PC-3 (cell line): ENCODE data around the gene ITGB4. TPM values are rescaled to one million over a fixed set of nuclear protein-coding genes. Genes with fewer than 3 reads are reported as not detected.

Source experiments
- ATAC-seq: fragments of 200-7000 bp; cut with Tn5 transposase; 2 replicates; pipeline ENCODE4 v1.9.1; 2020; ENCODE audit warnings: mild to moderate bottlenecking, moderate library complexity
- BruUV-seq: library from RNA; stranded (reverse); fragments of 400-500 nt; replicated peaks from 2 replicates; lab custom pipeline; 2021; lab: Mats Ljungman, UMichigan
- CTCF ChIA-PET: fragments of 300-600 bp; sonication (Branson Sonifier 250); formaldehyde crosslinking; loops from one replicate; lab custom pipeline; 2022; ENCODE audit warnings: antibody characterized with exemption; lab: Charles Lee
- POLR2A ChIA-PET: fragments of 300-600 bp; sonication (Branson Sonifier 250); formaldehyde crosslinking; loops from one replicate; lab custom pipeline; 2022; ENCODE audit warnings: antibody characterized with exemption; ENCODE audit not compliant: unreplicated experiment; lab: Charles Lee
- DNase-seq: peaks from one replicate; pipeline ENCODE4 v3.0.0-alpha.2; 2015
- H2AFZ ChIP-seq: fragments of 300-600 bp; sonication (generic); 2 replicates; pipeline ENCODE4 v1.6.0; 2016; ENCODE audit warnings: antibody characterized with exemption, low read length
- H3F3A ChIP-seq: fragments of 300-600 bp; sonication (generic); one replicate; pipeline ENCODE4 v1.6.0; 2017; ENCODE audit warnings: antibody characterized with exemption, low read length, control low read depth, mild to moderate bottlenecking; ENCODE audit not compliant: unreplicated experiment
- H3K27ac ChIP-seq: fragments of 300-600 bp; sonication (generic); 2 replicates; pipeline ENCODE4 v1.5.1; 2016; ENCODE audit warnings: mild to moderate bottlenecking, low read length
- H3K27me3 ChIP-seq: fragments of 300-600 bp; sonication (generic); 2 replicates; pipeline ENCODE4 v1.6.1; 2016; ENCODE audit warnings: low read length, mixed read lengths
- H3K36me3 ChIP-seq: fragments of 300-600 bp; sonication (generic); 2 replicates; pipeline ENCODE4 v1.6.1; 2016; ENCODE audit warnings: low read depth, mixed run types, low read length, mixed read lengths
- H3K4me1 ChIP-seq: fragments of 300-600 bp; sonication (generic); 2 replicates; pipeline ENCODE4 v1.5.1; 2016; ENCODE audit warnings: low read length; ENCODE audit not compliant: insufficient read depth
- H3K4me2 ChIP-seq: fragments of 300-600 bp; sonication (generic); 2 replicates; pipeline ENCODE4 v1.6.0; 2016; ENCODE audit warnings: low read length
- H3K4me3 ChIP-seq: fragments of 300-600 bp; sonication (generic); 2 replicates; pipeline ENCODE4 v1.5.1; 2016; ENCODE audit warnings: mild to moderate bottlenecking, low read length, mixed read lengths
- H3K79me2 ChIP-seq: fragments of 300-600 bp; sonication (generic); 2 replicates; pipeline ENCODE4 v1.6.1; 2017; ENCODE audit warnings: low read length, mixed read lengths
- H3K9ac ChIP-seq: fragments of 300-600 bp; sonication (generic); 2 replicates; pipeline ENCODE4 v1.6.0; 2016; ENCODE audit warnings: mild to moderate bottlenecking, low read length
- H3K9me2 ChIP-seq: fragments of 300-600 bp; sonication (generic); replicated peaks from 2 replicates; pipeline ENCODE4 v1.6.1; 2016; ENCODE audit warnings: mixed run types, low read length, mixed read lengths
- H3K9me3 ChIP-seq: fragments of 300-600 bp; sonication (generic); 2 replicates; pipeline ENCODE4 v1.6.1; 2016; ENCODE audit warnings: low read length, mixed read lengths
- H4K20me1 ChIP-seq: fragments of 300-600 bp; sonication (generic); 2 replicates; pipeline ENCODE4 v1.6.1; 2016; ENCODE audit warnings: low read length, mixed read lengths
- CTCF ChIP-seq: fragments of 300-600 bp; sonication (generic); conservative IDR thresholded peaks from 2 replicates; pipeline ENCODE4 v1.5.1; 2017; ENCODE audit warnings: antibody characterized with exemption, low read depth, mild to moderate bottlenecking, low read length
- EZH2 ChIP-seq: fragments of 300-600 bp; sonication (generic); IDR thresholded peaks from one replicate; pipeline ENCODE4 v1.6.1; 2017; ENCODE audit warnings: antibody characterized with exemption, mild to moderate bottlenecking, low read length; ENCODE audit not compliant: unreplicated experiment
- EZH2phosphoT487 ChIP-seq: fragments of 300-600 bp; sonication (generic); IDR thresholded peaks from 2 replicates; pipeline ENCODE4 v1.6.1; 2018; ENCODE audit warnings: mild to moderate bottlenecking, antibody characterized with exemption, low read length, borderline replicate concordance
- intact Hi-C: fragments of 100-400 bp; cut with micrococcal nuclease; formaldehyde crosslinking; loops from 2 replicates; pipeline ENCODE4 v1.9.0; 2023
- total RNA-seq: library from RNA; depleted of rRNA; stranded (reverse); fragments of >200 nt; gene quantifications from 2 replicates; pipeline ENCODE4 v1.2.3, GENCODE V29; 2014

Gene ITGB4
- total RNA-seq, 1 experiment from 2014 or later: 273 TPM

- no peak overlapping the region for H2AFZ ChIP-seq
- ATAC-seq (no peak), DNase-seq (no peak)
- no peak for TF ChIP-seq EZH2
- TF ChIP-seq EZH2phosphoT487: no peak
- no peak for TF ChIP-seq CTCF
- H3F3A ChIP-seq: no peaks in the 10 kb centered on the region
- H3K4me3 ChIP-seq: no peak overlapping the region
- peaks cover 70% of the 10 kb centered on the region for H3K36me3 ChIP-seq
- ChIA-PET CTCF (no interaction called here), POLR2A (no interaction called here)
- H4K20me1 ChIP-seq: no peaks in the 10 kb centered on the region
- no peaks in the 10 kb centered on the region for H3K9me2 ChIP-seq
- intact Hi-C loops: no loop called here
- no peak overlapping the region for H3K9ac ChIP-seq
- no peaks in the 10 kb centered on the region for H3K79me2 ChIP-seq
- no peaks in the 10 kb centered on the region for H3K9me3 ChIP-seq
- no peaks in the 10 kb centered on the region for H3K27me3 ChIP-seq
- BruUV-seq: no TSS peak
- no peak overlapping the region for H3K4me2 ChIP-seq
- H3K27ac ChIP-seq: no peak overlapping the region
- no peaks in the 10 kb centered on the region for H3K4me1 ChIP-seq
Measured at GRCh38 chr17:75740215-75740614, 19.0 kb downstream of the ITGB4 start.

- Histone ChIP-seq H3K9ac (no peak overlapping the region), H3K9me2 (no peaks in the 10 kb centered on the region), H3K27me3 (no peaks in the 10 kb centered on the region), H3F3A (no peaks in the 10 kb centered on the region), H3K9me3 (no peaks in the 10 kb centered on the region), H3K4me2 (no peak overlapping the region), H4K20me1 (no peaks in the 10 kb centered on the region), H2AFZ (no peak overlapping the region), H3K36me3 (peaks cover 68% of the 10 kb centered on the region), H3K79me2 (no peaks in the 10 kb centered on the region), H3K4me1 (no peaks in the 10 kb centered on the region), H3K27ac (no peak overlapping the region), H3K4me3 (no peak overlapping the region)
- TF ChIP-seq CTCF (no peak), EZH2phosphoT487 (no peak), EZH2 (no peak)
- ChIA-PET POLR2A (interaction anchor here (0.6 kb wide), 1 partner anchor 9 kb away, joined by 3 read pairs; no protein-coding TSS in a partner anchor), CTCF (no interaction called here)
- ATAC-seq (no peak), DNase-seq (no peak)
- no TSS peak for BruUV-seq
- intact Hi-C loops: no loop called here
Measured at GRCh38 chr17:75740631-75741077, 19.4 kb downstream of the ITGB4 start.

GRCh38 chr17:75742337-75742736 is 21.1 kb downstream of the ITGB4 start:
- H3K27me3 ChIP-seq: no peaks in the 10 kb centered on the region
- no peak for TF ChIP-seq EZH2
- no peak for TF ChIP-seq CTCF
- TF ChIP-seq EZH2phosphoT487: no peak
- H3K27ac ChIP-seq: no peak overlapping the region
- no peak overlapping the region for H3K4me3 ChIP-seq
- ChIA-PET POLR2A (no interaction called here), CTCF (no interaction called here)
- H3K79me2 ChIP-seq: no peaks in the 10 kb centered on the region
- no peaks in the 10 kb centered on the region for H3F3A ChIP-seq
- no peaks in the 10 kb centered on the region for H3K9me3 ChIP-seq
- no peak overlapping the region for H3K4me2 ChIP-seq
- H3K9ac ChIP-seq: no peak overlapping the region
- no peaks in the 10 kb centered on the region for H3K9me2 ChIP-seq
- H3K36me3 ChIP-seq: peaks cover 58% of the 10 kb centered on the region
- H4K20me1 ChIP-seq: no peaks in the 10 kb centered on the region
- no peaks in the 10 kb centered on the region for H3K4me1 ChIP-seq
- DNase-seq (no peak), ATAC-seq (no peak; the same call in 1 of the 2 replicates)
- intact Hi-C loops: no loop called here
- no peak overlapping the region for H2AFZ ChIP-seq
- no TSS peak for BruUV-seq
